Central memory CD8-positive, alpha-beta T cell (primary cell): Measurements from ENCODE around the gene EYA3.

Experiments used
- ATAC-seq: fragments of 150-1000 bp; cut with Tn5 transposase; replicated peaks from 2 replicates; pipeline ENCODE4 v1.10.0; 2022; ENCODE audit warnings: mild to moderate bottlenecking, moderate FRiP score, moderate number of reproducible peaks; ENCODE audit not compliant: poor library complexity, severe bottlenecking; ENCODE audit errors: extremely low read depth
- DNase-seq, 2 donors: peaks; one replicate each; pipeline ENCODE4 v3.0.0; 2021; ENCODE audit warnings: low spot score in 2 of 2
- H3K27ac Mint-ChIP-seq: one replicate; pipeline ENCODE4 v1.8.0; 2022; ENCODE audit warnings: low read depth, mild to moderate bottlenecking, moderate library complexity, mixed read lengths
- H3K27me3 Mint-ChIP-seq: one replicate; pipeline ENCODE4 v1.8.0; 2022; ENCODE audit warnings: mixed read lengths
- H3K36me3 Mint-ChIP-seq: one replicate; pipeline ENCODE4 v1.8.0; 2022; ENCODE audit warnings: mild to moderate bottlenecking, moderate library complexity, mixed read lengths; ENCODE audit not compliant: insufficient read depth
- H3K4me1 Mint-ChIP-seq: one replicate; pipeline ENCODE4 v1.8.0; 2022; ENCODE audit warnings: mixed read lengths
- H3K4me3 Mint-ChIP-seq: one replicate; pipeline ENCODE4 v1.8.0; 2022; ENCODE audit warnings: mild to moderate bottlenecking, moderate library complexity, mixed read lengths
- H3K9me3 Mint-ChIP-seq: one replicate; pipeline ENCODE4 v1.8.0; 2022; ENCODE audit warnings: mixed read lengths

The EYA3 gene

GRCh38 chr1:28088168-28088961 lies at the start of gene EYA3:
Gene EYA3, minus strand, starts transcription at chr1:28088610. Its CDS starts 30,584 bp downstream, at chr1:28058026.
- Mint-ChIP-seq H3K36me3 (peaks cover 13% of the 10 kb centered on the region), H3K4me3 (peak within 1 kb of the TSS; percentile 99), H3K9me3 (no peaks in the 10 kb centered on the region), H3K27ac (peak within 1 kb of the TSS; percentile 94), H3K4me1 (peaks cover 47% of the 10 kb centered on the region), H3K27me3 (no peaks in the 10 kb centered on the region)
- DNase-seq: peak; percentile 99 to 100
- peak; percentile 89 for ATAC-seq

- Mint-ChIP-seq H3K9me3 (no peaks in the 10 kb centered on the region), H3K27me3 (no peaks in the 10 kb centered on the region), H3K27ac (no peak overlapping the region), H3K36me3 (no peaks in the 10 kb centered on the region), H3K4me1 (no peaks in the 10 kb centered on the region), H3K4me3 (no peak overlapping the region)
- DNase-seq (no peak), ATAC-seq (no peak)
Observed at GRCh38 chr1:28136922-28137613, 48.7 kb upstream of the EYA3 start.

GRCh38 chr1:28136169-28136921 lies 47.9 kb upstream of the EYA3 start:
- Mint-ChIP-seq H3K27me3 (no peaks in the 10 kb centered on the region), H3K27ac (no peak overlapping the region), H3K9me3 (no peaks in the 10 kb centered on the region), H3K36me3 (no peaks in the 10 kb centered on the region), H3K4me3 (no peak overlapping the region), H3K4me1 (no peaks in the 10 kb centered on the region)
- ATAC-seq (no peak), DNase-seq (no peak)

- DNase-seq: no peak
- Mint-ChIP-seq H3K27me3 (no peaks in the 10 kb centered on the region), H3K36me3 (no peaks in the 10 kb centered on the region), H3K4me3 (no peak overlapping the region), H3K4me1 (no peaks in the 10 kb centered on the region), H3K27ac (no peak overlapping the region), H3K9me3 (no peaks in the 10 kb centered on the region)
- ATAC-seq: peak; percentile 40
Observed at GRCh38 chr1:28135371-28136168, 47.2 kb upstream of the EYA3 start.

DNA sequence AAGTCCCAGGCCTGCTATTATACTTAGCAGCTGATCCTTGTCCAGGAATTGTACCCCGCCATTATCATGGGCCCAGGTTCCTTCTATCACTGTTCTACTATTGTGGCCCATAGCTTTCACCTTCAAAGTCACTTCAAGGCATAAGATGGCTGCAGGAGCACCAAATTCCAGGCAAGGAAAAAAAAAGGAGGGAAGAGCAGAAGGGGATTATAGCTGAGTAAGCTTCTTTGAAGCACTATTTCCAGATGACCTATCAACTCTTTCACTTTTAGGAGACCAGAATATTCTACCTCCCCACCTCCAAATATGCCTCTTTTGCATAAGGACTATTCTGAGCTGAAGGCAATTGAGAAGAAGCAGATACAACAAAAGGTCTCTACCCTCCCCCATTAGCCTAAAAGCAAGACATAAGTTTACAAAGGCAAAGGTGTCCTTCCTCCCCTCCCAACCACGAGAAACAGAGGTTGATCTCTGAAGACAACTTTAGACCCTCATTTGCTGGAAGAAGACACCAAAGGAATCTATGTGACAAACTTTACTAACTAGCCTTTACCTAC lies 46.3 kb upstream of the EYA3 start:
- DNase-seq (no peak), ATAC-seq (no peak)
- Mint-ChIP-seq H3K27ac (no peak overlapping the region), H3K9me3 (no peaks in the 10 kb centered on the region), H3K36me3 (no peaks in the 10 kb centered on the region), H3K4me3 (no peak overlapping the region), H3K4me1 (no peaks in the 10 kb centered on the region), H3K27me3 (no peaks in the 10 kb centered on the region)

GRCh38 chr1:28132171-28133167 lies 44.1 kb upstream of the EYA3 start:
- no peak overlapping the region for H3K4me3 Mint-ChIP-seq
- ATAC-seq (no peak), DNase-seq (no peak)
- no peaks in the 10 kb centered on the region for H3K27me3 Mint-ChIP-seq
- H3K27ac Mint-ChIP-seq: no peak overlapping the region
- H3K36me3 Mint-ChIP-seq: peaks cover 3% of the 10 kb centered on the region
- no peaks in the 10 kb centered on the region for H3K4me1 Mint-ChIP-seq
- no peaks in the 10 kb centered on the region for H3K9me3 Mint-ChIP-seq

DNA sequence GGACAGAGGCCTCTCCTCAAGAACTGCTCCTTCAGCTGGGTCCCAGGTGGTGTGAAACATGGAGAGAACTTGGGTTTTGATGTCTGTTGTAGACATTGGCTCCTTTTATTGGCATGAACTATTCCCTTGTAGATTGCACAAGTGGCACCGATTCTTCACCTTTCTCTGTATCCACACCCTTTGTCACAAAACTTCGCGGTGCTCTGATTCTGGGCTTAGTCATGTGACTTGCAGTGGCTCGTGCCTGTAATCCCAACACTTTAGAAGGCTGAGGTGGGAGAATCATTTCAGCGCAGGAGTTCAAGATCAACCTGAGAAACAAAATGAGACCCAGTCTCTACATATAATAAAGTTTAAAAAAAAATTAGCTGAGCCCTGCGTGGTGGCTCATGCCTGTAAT lies 42.5 kb upstream of the EYA3 start:
- Mint-ChIP-seq H3K27me3 (peaks cover 9% of the 10 kb centered on the region), H3K4me1 (no peaks in the 10 kb centered on the region), H3K27ac (no peak overlapping the region), H3K36me3 (peaks cover 3% of the 10 kb centered on the region), H3K9me3 (no peaks in the 10 kb centered on the region), H3K4me3 (no peak overlapping the region)
- no peak for DNase-seq
- no peak for ATAC-seq

GRCh38 chr1:28129150-28129549 lies 40.7 kb upstream of the EYA3 start:
- Mint-ChIP-seq H3K36me3 (peaks cover 3% of the 10 kb centered on the region), H3K27me3 (peaks cover 9% of the 10 kb centered on the region), H3K4me1 (no peaks in the 10 kb centered on the region), H3K27ac (no peak overlapping the region), H3K4me3 (no peak overlapping the region), H3K9me3 (no peaks in the 10 kb centered on the region)
- DNase-seq (no peak), ATAC-seq (no peak)

DNA sequence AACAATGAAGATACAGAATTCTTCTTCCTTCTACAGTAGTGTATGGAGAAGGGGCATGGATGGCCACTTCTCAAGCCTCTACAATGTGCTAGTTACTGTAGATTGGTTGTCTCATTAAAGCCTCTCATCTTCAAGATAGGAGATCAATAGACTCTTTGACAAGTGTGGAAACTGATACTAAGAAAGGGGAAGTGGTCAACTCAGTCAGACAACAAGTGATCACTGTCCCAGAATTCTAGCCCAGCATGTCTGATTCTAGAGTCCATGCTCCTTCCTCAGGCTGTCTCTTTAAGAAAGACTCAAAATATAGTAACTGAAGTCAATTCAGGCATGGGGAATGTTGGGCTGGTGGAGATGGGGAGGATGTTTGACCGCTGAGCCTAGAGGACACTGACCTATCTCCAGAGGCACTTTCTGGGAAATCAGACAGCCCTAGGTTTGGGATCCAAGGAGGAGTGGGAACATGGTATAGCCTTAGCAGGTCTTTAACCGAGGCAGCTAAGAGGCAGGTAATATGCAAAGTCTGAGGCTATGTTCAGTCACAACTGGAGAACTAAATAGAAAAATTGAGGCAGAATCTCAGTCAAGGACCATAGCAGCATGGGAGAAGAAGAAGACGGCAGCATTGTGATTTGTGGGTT lies 39.3 kb upstream of the EYA3 start:
- Mint-ChIP-seq H3K27me3 (peaks cover 9% of the 10 kb centered on the region), H3K4me3 (no peak overlapping the region), H3K36me3 (peaks cover 3% of the 10 kb centered on the region), H3K4me1 (no peaks in the 10 kb centered on the region), H3K9me3 (no peaks in the 10 kb centered on the region), H3K27ac (no peak overlapping the region)
- ATAC-seq (no peak), DNase-seq (no peak)

GRCh38 chr1:28126783-28127490 lies 38.5 kb upstream of the EYA3 start:
- H3K4me1 Mint-ChIP-seq: no peaks in the 10 kb centered on the region
- peaks cover 3% of the 10 kb centered on the region for H3K36me3 Mint-ChIP-seq
- DNase-seq: no peak
- H3K27ac Mint-ChIP-seq: no peak overlapping the region
- no peak overlapping the region for H3K4me3 Mint-ChIP-seq
- no peaks in the 10 kb centered on the region for H3K9me3 Mint-ChIP-seq
- H3K27me3 Mint-ChIP-seq: peaks cover 9% of the 10 kb centered on the region
- no peak for ATAC-seq
